Neutrophil (primary cell): ENCODE results near the gene CHD2.
A peak's percentile ranks its signal among the peaks of the same experiment; 100 is the strongest.

Experiments
- H3K27ac ChIP-seq: fragments of 200-600 bp; sonication (generic); 2 replicates; pipeline ENCODE4 v1.5.1; 2016; ENCODE audit warnings: mild to moderate bottlenecking, moderate library complexity
- H3K27me3 ChIP-seq: fragments of 200-600 bp; sonication (generic); 2 replicates; pipeline ENCODE4 v1.6.0; 2016; ENCODE audit warnings: mild to moderate bottlenecking
- H3K36me3 ChIP-seq: fragments of 200-600 bp; sonication (generic); 2 replicates; pipeline ENCODE4 v1.5.1; 2017
- H3K4me1 ChIP-seq, 2 experiments: fragments of 200-600 bp in 1 of 2; sonication (generic) in 1 of 2; 1 replicate in 1 of 2; 2 replicates in 1 of 2; pipeline versions ENCODE4 v1.5.1 to v1.6.1; 2013 to 2016; ENCODE audit warnings: low read depth in 1 of 2, low read length in 1 of 2, mild to moderate bottlenecking in 1 of 2, moderate library complexity in 1 of 2; ENCODE audit not compliant: control insufficient read depth in 1 of 2, insufficient read depth in 1 of 2
- H3K4me3 ChIP-seq, 2 experiments: fragments of 200-600 bp in 1 of 2; sonication (generic) in 1 of 2; 1 replicate in 1 of 2; 2 replicates in 1 of 2; pipeline ENCODE4 v1.5.1; 2013 to 2016; ENCODE audit warnings: low read depth in 1 of 2, low read length in 1 of 2, mild to moderate bottlenecking in 1 of 2, moderate library complexity in 1 of 2
- H3K9me3 ChIP-seq: fragments of 200-600 bp; sonication (generic); 2 replicates; pipeline ENCODE4 v1.5.1; 2016
- CTCF ChIP-seq: fragments of 200-600 bp; sonication (generic); IDR thresholded peaks from 2 replicates; pipeline ENCODE4 v1.5.1; 2016; ENCODE audit warnings: antibody characterized with exemption

CHD2 gene

GRCh38 chr15:92981333-92981732 is 81.2 kb downstream of the CHD2 start:
- no peak overlapping the region for H3K4me3 ChIP-seq
- no peak for TF ChIP-seq CTCF
- peaks cover 97% of the 10 kb centered on the region for H3K36me3 ChIP-seq
- no peaks in the 10 kb centered on the region for H3K27me3 ChIP-seq
- H3K27ac ChIP-seq: no peak overlapping the region
- no peaks in the 10 kb centered on the region for H3K9me3 ChIP-seq
- no peaks in the 10 kb centered on the region for H3K4me1 ChIP-seq

GRCh38 chr15:92984161-92984560 is 84.0 kb downstream of the CHD2 start:
- H3K36me3 ChIP-seq: peaks cover 97% of the 10 kb centered on the region
- H3K27me3 ChIP-seq: no peaks in the 10 kb centered on the region
- H3K9me3 ChIP-seq: no peaks in the 10 kb centered on the region
- no peaks in the 10 kb centered on the region for H3K4me1 ChIP-seq
- TF ChIP-seq CTCF: no peak
- peak overlapping the region; percentile 35 for H3K27ac ChIP-seq
- H3K4me3 ChIP-seq: no peak overlapping the region

- H3K27ac ChIP-seq: no peak overlapping the region
- H3K4me3 ChIP-seq: no peak overlapping the region
- no peak for TF ChIP-seq CTCF
- peaks cover 97% of the 10 kb centered on the region for H3K36me3 ChIP-seq
- H3K27me3 ChIP-seq: no peaks in the 10 kb centered on the region
- no peaks in the 10 kb centered on the region for H3K9me3 ChIP-seq
- H3K4me1 ChIP-seq: no peaks in the 10 kb centered on the region
These were observed 89.3 kb downstream of the CHD2 start for GRCh38 chr15:92989470-92989869.

- peaks cover 0 to 3% of the 10 kb centered on the region in 2 experiments for H3K4me1 ChIP-seq
- H3K27ac ChIP-seq: no peak overlapping the region
- H3K4me3 ChIP-seq: no peak overlapping the region
- H3K9me3 ChIP-seq: no peaks in the 10 kb centered on the region
- no peak for TF ChIP-seq CTCF
- H3K36me3 ChIP-seq: peaks cover 97% of the 10 kb centered on the region
- H3K27me3 ChIP-seq: no peaks in the 10 kb centered on the region
These were observed 89.9 kb downstream of the CHD2 start for GRCh38 chr15:92990031-92990430.

GRCh38 chr15:92992720-92993119 is 92.6 kb downstream of the CHD2 start:
- peaks cover 94% of the 10 kb centered on the region for H3K36me3 ChIP-seq
- no peak overlapping the region for H3K27ac ChIP-seq
- H3K4me1 ChIP-seq: peaks cover 0 to 3% of the 10 kb centered on the region in 2 experiments
- no peaks in the 10 kb centered on the region for H3K9me3 ChIP-seq
- H3K27me3 ChIP-seq: no peaks in the 10 kb centered on the region
- no peak for TF ChIP-seq CTCF
- no peak overlapping the region for H3K4me3 ChIP-seq

GRCh38 chr15:92997821-92998220 is 97.7 kb downstream of the CHD2 start:
- Histone ChIP-seq H3K27ac (no peak overlapping the region), H3K4me1 (peaks cover 0 to 3% of the 10 kb centered on the region in 2 experiments), H3K9me3 (no peaks in the 10 kb centered on the region), H3K4me3 (no peak overlapping the region), H3K27me3 (no peaks in the 10 kb centered on the region), H3K36me3 (peaks cover 97% of the 10 kb centered on the region)
- no peak for TF ChIP-seq CTCF
